HCT116 (cell line): ENCODE results near the gene DCLK3.

Experiments
- EZH2 ChIP-seq: fragments of 200-600 bp; sonication (generic); IDR thresholded peaks from 2 replicates; pipeline ENCODE4 v1.6.1; 2017; ENCODE audit warnings: antibody characterized with exemption, mixed run types
- POLR2A ChIP-seq: IDR thresholded peaks from 2 replicates; pipeline ENCODE4 v1.7.0; 2011; ENCODE audit warnings: borderline replicate concordance; ENCODE audit not compliant: insufficient read depth, insufficient read length; ENCODE audit errors: extremely low read depth
- POLR2AphosphoS5 ChIP-seq: IDR thresholded peaks from 2 replicates; pipeline ENCODE4 v1.6.1; 2011; ENCODE audit warnings: mild to moderate bottlenecking, low read depth, low read length, moderate library complexity
- SP1 ChIP-seq: IDR thresholded peaks from 2 replicates; pipeline ENCODE4 v1.6.1; 2012; ENCODE audit warnings: low read depth
- SRF ChIP-seq: IDR thresholded peaks from 2 replicates; pipeline ENCODE4 v1.6.1; 2012; ENCODE audit warnings: low read depth
- YY1 ChIP-seq: IDR thresholded peaks from 2 replicates; pipeline ENCODE4 v1.6.1; 2011; ENCODE audit warnings: low read length, low read depth, moderate library complexity, mild to moderate bottlenecking; ENCODE audit not compliant: insufficient replicate concordance; ENCODE audit errors: extremely low read depth
- TF ChIP-seq, protein P1 (sequence below), 3 experiments: fragments of 200-600 bp in 1 of 3; sonication (generic) in 1 of 3; IDR thresholded peaks in 2 of 3; conservative IDR thresholded peaks in 1 of 3; 2 replicates each; pipeline ENCODE4 v1.5.1; 2012 to 2017; ENCODE audit warnings: low read depth in 2 of 3, low read length in 2 of 3, antibody characterized with exemption in 1 of 3, borderline replicate concordance in 1 of 3, control low read depth in 1 of 3, mild to moderate bottlenecking in 1 of 3, mixed read lengths in 1 of 3, mixed run types in 1 of 3, moderate library complexity in 1 of 3; ENCODE audit not compliant: insufficient read depth in 1 of 3
- TF ChIP-seq, protein P2 (sequence below): IDR thresholded peaks from 2 replicates; pipeline ENCODE4 v1.6.1; 2012; ENCODE audit warnings: low read depth
- TF ChIP-seq, protein P3 (sequence below): IDR thresholded peaks from 2 replicates; pipeline ENCODE4 v1.6.1; 2012

DNA sequence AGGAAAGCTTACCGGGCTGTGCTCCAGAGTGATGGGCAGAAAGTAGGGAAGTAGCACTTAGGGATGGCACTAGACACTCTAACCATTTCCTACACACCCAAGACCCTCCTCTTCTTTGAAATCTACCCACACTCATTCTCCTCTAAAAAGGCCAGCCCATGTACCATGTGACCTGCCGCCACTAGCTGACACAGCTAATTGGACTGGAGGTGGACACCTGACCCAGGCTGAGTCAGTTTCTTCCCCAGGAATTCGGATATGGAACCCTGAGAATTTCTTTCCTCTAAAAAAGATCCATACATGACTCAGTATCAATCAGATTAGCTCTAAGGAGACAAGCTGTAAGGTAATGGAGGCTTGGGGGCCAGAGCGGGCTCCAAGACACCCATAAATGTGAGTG is 60.1 kb downstream of the DCLK3 start:
- TF ChIP-seq, protein P1, sequence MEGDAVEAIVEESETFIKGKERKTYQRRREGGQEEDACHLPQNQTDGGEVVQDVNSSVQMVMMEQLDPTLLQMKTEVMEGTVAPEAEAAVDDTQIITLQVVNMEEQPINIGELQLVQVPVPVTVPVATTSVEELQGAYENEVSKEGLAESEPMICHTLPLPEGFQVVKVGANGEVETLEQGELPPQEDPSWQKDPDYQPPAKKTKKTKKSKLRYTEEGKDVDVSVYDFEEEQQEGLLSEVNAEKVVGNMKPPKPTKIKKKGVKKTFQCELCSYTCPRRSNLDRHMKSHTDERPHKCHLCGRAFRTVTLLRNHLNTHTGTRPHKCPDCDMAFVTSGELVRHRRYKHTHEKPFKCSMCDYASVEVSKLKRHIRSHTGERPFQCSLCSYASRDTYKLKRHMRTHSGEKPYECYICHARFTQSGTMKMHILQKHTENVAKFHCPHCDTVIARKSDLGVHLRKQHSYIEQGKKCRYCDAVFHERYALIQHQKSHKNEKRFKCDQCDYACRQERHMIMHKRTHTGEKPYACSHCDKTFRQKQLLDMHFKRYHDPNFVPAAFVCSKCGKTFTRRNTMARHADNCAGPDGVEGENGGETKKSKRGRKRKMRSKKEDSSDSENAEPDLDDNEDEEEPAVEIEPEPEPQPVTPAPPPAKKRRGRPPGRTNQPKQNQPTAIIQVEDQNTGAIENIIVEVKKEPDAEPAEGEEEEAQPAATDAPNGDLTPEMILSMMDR (IDR thresholded peaks at IDR 0.05 in 2 of 3, conservative IDR thresholded peaks at IDR 0.05 in 1 of 3; ENCODE audit: borderline replicate concordance in 1 of 3, insufficient read depth in 1 of 3, low read depth in 2 of 3, low read length in 2 of 3) = no peak
- TF ChIP-seq SP1 = no peak
- no peak for TF ChIP-seq EZH2
- no peak for TF ChIP-seq POLR2A
- TF ChIP-seq SRF = no peak
- TF ChIP-seq POLR2AphosphoS5 = no peak
- no peak for TF ChIP-seq YY1
- TF ChIP-seq, protein P2, sequence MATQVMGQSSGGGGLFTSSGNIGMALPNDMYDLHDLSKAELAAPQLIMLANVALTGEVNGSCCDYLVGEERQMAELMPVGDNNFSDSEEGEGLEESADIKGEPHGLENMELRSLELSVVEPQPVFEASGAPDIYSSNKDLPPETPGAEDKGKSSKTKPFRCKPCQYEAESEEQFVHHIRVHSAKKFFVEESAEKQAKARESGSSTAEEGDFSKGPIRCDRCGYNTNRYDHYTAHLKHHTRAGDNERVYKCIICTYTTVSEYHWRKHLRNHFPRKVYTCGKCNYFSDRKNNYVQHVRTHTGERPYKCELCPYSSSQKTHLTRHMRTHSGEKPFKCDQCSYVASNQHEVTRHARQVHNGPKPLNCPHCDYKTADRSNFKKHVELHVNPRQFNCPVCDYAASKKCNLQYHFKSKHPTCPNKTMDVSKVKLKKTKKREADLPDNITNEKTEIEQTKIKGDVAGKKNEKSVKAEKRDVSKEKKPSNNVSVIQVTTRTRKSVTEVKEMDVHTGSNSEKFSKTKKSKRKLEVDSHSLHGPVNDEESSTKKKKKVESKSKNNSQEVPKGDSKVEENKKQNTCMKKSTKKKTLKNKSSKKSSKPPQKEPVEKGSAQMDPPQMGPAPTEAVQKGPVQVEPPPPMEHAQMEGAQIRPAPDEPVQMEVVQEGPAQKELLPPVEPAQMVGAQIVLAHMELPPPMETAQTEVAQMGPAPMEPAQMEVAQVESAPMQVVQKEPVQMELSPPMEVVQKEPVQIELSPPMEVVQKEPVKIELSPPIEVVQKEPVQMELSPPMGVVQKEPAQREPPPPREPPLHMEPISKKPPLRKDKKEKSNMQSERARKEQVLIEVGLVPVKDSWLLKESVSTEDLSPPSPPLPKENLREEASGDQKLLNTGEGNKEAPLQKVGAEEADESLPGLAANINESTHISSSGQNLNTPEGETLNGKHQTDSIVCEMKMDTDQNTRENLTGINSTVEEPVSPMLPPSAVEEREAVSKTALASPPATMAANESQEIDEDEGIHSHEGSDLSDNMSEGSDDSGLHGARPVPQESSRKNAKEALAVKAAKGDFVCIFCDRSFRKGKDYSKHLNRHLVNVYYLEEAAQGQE = no peak
- TF ChIP-seq, protein P3, sequence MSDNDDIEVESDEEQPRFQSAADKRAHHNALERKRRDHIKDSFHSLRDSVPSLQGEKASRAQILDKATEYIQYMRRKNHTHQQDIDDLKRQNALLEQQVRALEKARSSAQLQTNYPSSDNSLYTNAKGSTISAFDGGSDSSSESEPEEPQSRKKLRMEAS = no peak
